ENCODE data around the gene ISCA2.

The ISCA2 gene

DNA sequence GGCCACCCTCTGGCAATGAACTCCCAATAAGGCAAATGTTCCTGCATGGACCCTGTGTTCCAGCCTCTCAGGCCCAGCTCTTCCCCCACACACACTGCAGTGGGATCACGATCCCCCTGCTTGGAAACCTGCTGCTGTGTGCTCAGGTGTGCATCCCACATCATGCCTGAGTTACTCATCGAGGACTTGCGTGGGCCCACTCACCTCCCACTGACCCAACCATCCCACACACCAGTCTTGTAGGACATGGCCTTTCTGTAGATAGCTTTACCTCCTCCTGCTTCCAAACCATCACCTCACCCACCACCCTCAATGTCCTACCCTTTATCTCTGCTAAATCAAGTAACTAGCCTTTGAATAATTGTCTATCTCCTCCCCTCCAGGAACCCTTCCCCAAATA is 25.1 kb upstream of the ISCA2 start:
- H3K4me2 ChIP-seq (ENCODE audit: low read length): no peak overlapping the region
- peaks cover 25% of the 10 kb centered on the region for H3K27me3 ChIP-seq (ENCODE audit: control insufficient read depth, insufficient read depth, low read length)
- no peaks in the 10 kb centered on the region for H3K4me1 ChIP-seq (ENCODE audit: control insufficient read depth, insufficient read depth, low read length)
- H3K36me3 ChIP-seq (ENCODE audit: insufficient read depth, low read length): peaks cover under 1% of the 10 kb centered on the region
- H3K4me3 ChIP-seq (ENCODE audit: low read length): no peak overlapping the region
- no peak overlapping the region for H3K9ac ChIP-seq (ENCODE audit: low read depth, low read length)
- H3K9me3 ChIP-seq (replicated peaks; ENCODE audit: low read length): no peaks in the 10 kb centered on the region

- Histone ChIP-seq H3K36me3 (ENCODE audit: insufficient read depth, low read length) (peaks cover 8% of the 10 kb centered on the region), H3K4me2 (ENCODE audit: low read length) (no peak overlapping the region)
These were observed 23.7 kb upstream of the ISCA2 start for GRCh38 chr14:74469548-74470518.

GRCh38 chr14:74472601-74473000 is 21.0 kb upstream of the ISCA2 start:
- Histone ChIP-seq H3K4me2 (ENCODE audit: low read length) (no peak overlapping the region), H3K27me3 (ENCODE audit: control insufficient read depth, insufficient read depth, low read length) (no peaks in the 10 kb centered on the region), H3K36me3 (ENCODE audit: insufficient read depth, low read length) (peaks cover 8% of the 10 kb centered on the region), H3K9me3 (replicated peaks; ENCODE audit: low read length) (no peaks in the 10 kb centered on the region), H3K4me1 (ENCODE audit: control insufficient read depth, insufficient read depth, low read length) (peaks cover 14% of the 10 kb centered on the region), H3K9ac (ENCODE audit: low read depth, low read length) (no peak overlapping the region), H3K4me3 (ENCODE audit: low read length) (no peak overlapping the region)

More at GRCh38 chr14:74469548-74470518, 23.7 kb upstream of the ISCA2 start:
- H3K4me3 ChIP-seq (ENCODE audit: low read length): no peak overlapping the region
- H3K9ac ChIP-seq (ENCODE audit: low read depth, low read length): no peak overlapping the region
- H3K27me3 ChIP-seq (ENCODE audit: control insufficient read depth, insufficient read depth, low read length): peaks cover 14% of the 10 kb centered on the region
- H3K9me3 ChIP-seq (replicated peaks; ENCODE audit: low read length): no peaks in the 10 kb centered on the region
- H3K4me1 ChIP-seq (ENCODE audit: control insufficient read depth, insufficient read depth, low read length): no peaks in the 10 kb centered on the region

DNA sequence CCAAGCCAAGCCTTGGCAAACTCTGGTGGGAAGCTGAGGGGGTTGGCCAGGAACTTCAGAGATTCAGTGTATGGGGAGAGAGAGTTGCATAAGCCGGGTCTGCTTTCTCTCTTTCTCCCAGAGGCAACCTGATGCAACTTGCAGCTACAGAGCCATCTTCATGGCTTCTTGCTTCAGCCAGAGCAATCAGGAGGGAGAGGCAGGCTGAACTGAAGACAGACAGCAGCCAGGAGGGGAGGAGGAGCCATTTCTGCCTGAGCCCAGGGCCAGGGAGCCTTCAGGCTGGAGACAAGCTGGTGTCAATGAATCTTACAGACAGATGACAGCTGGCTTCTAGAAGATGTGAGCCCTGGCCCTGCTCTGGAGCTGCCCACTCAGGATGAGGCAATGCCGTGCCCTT is 19.2 kb upstream of the ISCA2 start:
- Histone ChIP-seq H3K9me3 (replicated peaks; ENCODE audit: low read length) (no peaks in the 10 kb centered on the region), H3K4me2 (ENCODE audit: low read length) (no peak overlapping the region), H3K9ac (ENCODE audit: low read depth, low read length) (no peak overlapping the region), H3K36me3 (ENCODE audit: insufficient read depth, low read length) (peaks cover 9% of the 10 kb centered on the region), H3K4me1 (ENCODE audit: control insufficient read depth, insufficient read depth, low read length) (peaks cover 14% of the 10 kb centered on the region), H3K4me3 (ENCODE audit: low read length) (no peak overlapping the region), H3K27me3 (ENCODE audit: control insufficient read depth, insufficient read depth, low read length) (no peaks in the 10 kb centered on the region)

DNA sequence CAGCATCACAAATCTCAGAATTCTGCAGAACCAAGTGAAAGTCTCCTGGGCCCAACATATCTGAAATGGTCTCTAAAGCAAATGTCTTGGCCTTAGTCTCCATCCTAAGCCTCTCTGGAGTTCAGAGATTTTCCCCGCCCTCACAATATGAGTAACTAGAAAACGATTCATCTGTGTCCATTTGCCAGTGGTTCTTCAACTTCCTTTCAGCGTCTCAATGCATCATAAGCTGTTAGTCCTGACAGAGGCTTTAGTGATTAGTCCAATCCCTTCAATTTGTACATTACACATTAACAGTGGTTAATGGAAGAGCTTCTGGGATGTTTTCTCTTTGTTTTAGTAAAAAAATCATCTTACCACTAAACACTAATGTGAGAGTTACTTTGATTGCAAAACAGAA is 17.9 kb upstream of the ISCA2 start:
- Histone ChIP-seq H3K9ac (ENCODE audit: low read depth, low read length) (peak overlapping the region; percentile 27), H3K4me3 (ENCODE audit: low read length) (no peak overlapping the region), H3K36me3 (ENCODE audit: insufficient read depth, low read length) (peaks cover 20% of the 10 kb centered on the region), H3K27me3 (ENCODE audit: control insufficient read depth, insufficient read depth, low read length) (no peaks in the 10 kb centered on the region), H3K4me2 (ENCODE audit: low read length) (no peak overlapping the region), H3K9me3 (replicated peaks; ENCODE audit: low read length) (no peaks in the 10 kb centered on the region), H3K4me1 (ENCODE audit: control insufficient read depth, insufficient read depth, low read length) (peaks cover 14% of the 10 kb centered on the region)

- no peaks in the 10 kb centered on the region for H3K27me3 ChIP-seq (ENCODE audit: control insufficient read depth, insufficient read depth, low read length)
- peaks cover 14% of the 10 kb centered on the region for H3K4me1 ChIP-seq (ENCODE audit: control insufficient read depth, insufficient read depth, low read length)
- H3K9ac ChIP-seq (ENCODE audit: low read depth, low read length): peak overlapping the region; percentile 23
- no peak overlapping the region for H3K4me3 ChIP-seq (ENCODE audit: low read length)
- H3K9me3 ChIP-seq (replicated peaks; ENCODE audit: low read length): no peaks in the 10 kb centered on the region
- peaks cover 25% of the 10 kb centered on the region for H3K36me3 ChIP-seq (ENCODE audit: insufficient read depth, low read length)
- H3K4me2 ChIP-seq (ENCODE audit: low read length): no peak overlapping the region
These were observed 17.5 kb upstream of the ISCA2 start for GRCh38 chr14:74476107-74476506.

DNA sequence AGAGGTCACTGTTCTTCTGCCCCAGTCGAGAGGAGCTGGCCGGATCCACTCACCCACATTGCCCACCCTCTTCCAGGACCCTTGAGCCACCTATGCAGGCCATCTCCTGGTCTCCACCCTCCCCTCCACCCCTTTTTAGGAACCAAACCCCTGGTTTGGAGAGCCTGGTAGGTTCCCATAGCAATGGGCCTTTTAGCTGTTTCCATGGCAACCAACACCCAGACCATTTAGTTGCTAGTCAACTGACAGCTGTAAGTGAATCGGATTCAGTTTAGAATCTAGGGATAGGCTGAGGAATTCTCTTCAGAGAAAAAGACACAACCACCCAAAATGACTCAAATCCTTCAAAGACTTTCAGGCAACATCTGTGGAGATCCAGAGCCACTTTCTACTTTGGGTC is 17.0 kb upstream of the ISCA2 start:
- no peak overlapping the region for H3K4me3 ChIP-seq (ENCODE audit: low read length)
- H3K27me3 ChIP-seq (ENCODE audit: control insufficient read depth, insufficient read depth, low read length): no peaks in the 10 kb centered on the region
- no peaks in the 10 kb centered on the region for H3K9me3 ChIP-seq (replicated peaks; ENCODE audit: low read length)
- peaks cover 30% of the 10 kb centered on the region for H3K36me3 ChIP-seq (ENCODE audit: insufficient read depth, low read length)
- no peak overlapping the region for H3K4me2 ChIP-seq (ENCODE audit: low read length)
- H3K9ac ChIP-seq (ENCODE audit: low read depth, low read length): no peak overlapping the region
- peaks cover 14% of the 10 kb centered on the region for H3K4me1 ChIP-seq (ENCODE audit: control insufficient read depth, insufficient read depth, low read length)

DNA sequence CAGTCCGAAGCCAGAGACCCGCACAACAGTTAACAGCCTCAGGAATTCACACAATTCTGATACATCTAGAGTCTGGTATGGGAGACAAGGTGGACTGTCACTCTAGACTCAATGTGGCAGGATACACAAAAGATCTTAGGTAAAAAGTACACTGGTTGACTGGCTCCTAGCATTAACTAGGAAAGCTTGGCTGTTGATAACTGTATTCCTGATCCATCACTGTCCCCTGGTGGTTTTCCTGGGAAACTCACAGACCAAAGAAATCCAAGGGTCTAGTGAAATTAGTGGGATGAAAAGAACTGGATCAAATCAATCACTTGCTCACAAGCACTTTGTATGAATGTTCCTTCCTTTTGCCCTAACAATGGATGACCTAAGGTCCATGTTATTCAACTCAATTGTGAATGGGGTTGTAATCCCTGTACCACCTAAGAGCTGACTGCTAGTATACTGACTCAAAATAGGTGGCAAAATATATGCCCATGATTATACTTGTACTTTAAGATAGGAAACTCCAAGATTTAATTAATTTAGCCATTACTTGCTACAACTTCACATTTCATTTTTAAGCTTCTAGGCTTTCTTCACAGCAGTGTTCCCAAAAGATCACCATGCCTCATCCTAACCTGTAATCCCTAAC is 14.4 kb upstream of the ISCA2 start:
- H3K36me3 ChIP-seq (ENCODE audit: insufficient read depth, low read length): peaks cover 37% of the 10 kb centered on the region

GRCh38 chr14:74480046-74480445 is 13.5 kb upstream of the ISCA2 start:
- no peak overlapping the region for H3K4me3 ChIP-seq (ENCODE audit: low read length)
- no peaks in the 10 kb centered on the region for H3K9me3 ChIP-seq (replicated peaks; ENCODE audit: low read length)
- peaks cover 39% of the 10 kb centered on the region for H3K36me3 ChIP-seq (ENCODE audit: insufficient read depth, low read length)
- H3K9ac ChIP-seq (ENCODE audit: low read depth, low read length): no peak overlapping the region
- peaks cover 14% of the 10 kb centered on the region for H3K4me1 ChIP-seq (ENCODE audit: control insufficient read depth, insufficient read depth, low read length)
- H3K27me3 ChIP-seq (ENCODE audit: control insufficient read depth, insufficient read depth, low read length): no peaks in the 10 kb centered on the region
- H3K4me2 ChIP-seq (ENCODE audit: low read length): no peak overlapping the region

More for the DNA sequence above, 14.4 kb upstream of the ISCA2 start:
- H3K4me1 ChIP-seq (ENCODE audit: control insufficient read depth, insufficient read depth, low read length): peaks cover 14% of the 10 kb centered on the region
- H3K4me3 ChIP-seq (ENCODE audit: low read length): no peak overlapping the region
- H3K27me3 ChIP-seq (ENCODE audit: control insufficient read depth, insufficient read depth, low read length): no peaks in the 10 kb centered on the region
- no peak overlapping the region for H3K4me2 ChIP-seq (ENCODE audit: low read length)
- no peak overlapping the region for H3K9ac ChIP-seq (ENCODE audit: low read depth, low read length)
- no peaks in the 10 kb centered on the region for H3K9me3 ChIP-seq (replicated peaks; ENCODE audit: low read length)

GRCh38 chr14:74482571-74482970 is 11.0 kb upstream of the ISCA2 start:
- peaks cover 16% of the 10 kb centered on the region for H3K4me1 ChIP-seq (ENCODE audit: control insufficient read depth, insufficient read depth, low read length)
- H3K9ac ChIP-seq (ENCODE audit: low read depth, low read length): no peak overlapping the region
- H3K4me3 ChIP-seq (ENCODE audit: low read length): no peak overlapping the region
- no peak overlapping the region for H3K4me2 ChIP-seq (ENCODE audit: low read length)
- H3K27me3 ChIP-seq (ENCODE audit: control insufficient read depth, insufficient read depth, low read length): no peaks in the 10 kb centered on the region
- no peaks in the 10 kb centered on the region for H3K9me3 ChIP-seq (replicated peaks; ENCODE audit: low read length)
- peaks cover 46% of the 10 kb centered on the region for H3K36me3 ChIP-seq (ENCODE audit: insufficient read depth, low read length)

- Histone ChIP-seq H3K4me1 (ENCODE audit: control insufficient read depth, insufficient read depth, low read length) (peaks cover 24% of the 10 kb centered on the region), H3K9me3 (replicated peaks; ENCODE audit: low read length) (no peaks in the 10 kb centered on the region), H3K36me3 (ENCODE audit: insufficient read depth, low read length) (peaks cover 46% of the 10 kb centered on the region), H3K4me3 (ENCODE audit: low read length) (no peak overlapping the region), H3K4me2 (ENCODE audit: low read length) (no peak overlapping the region), H3K27me3 (ENCODE audit: control insufficient read depth, insufficient read depth, low read length) (no peaks in the 10 kb centered on the region), H3K9ac (ENCODE audit: low read depth, low read length) (no peak overlapping the region)
These were observed 10.2 kb upstream of the ISCA2 start for GRCh38 chr14:74483321-74483720.
